Mesendoderm (in vitro differentiated cells): ENCODE results near the gene OR9A2.

ENCODE experiments used
- DNase-seq: peaks from one replicate; pipeline ENCODE4 v3.0.0; 2013
- H2AK5ac ChIP-seq: 2 replicates; pipeline ENCODE4 v1.6.1; 2013; ENCODE audit warnings: low read length, inconsistent platforms
- H2BK120ac ChIP-seq: 2 replicates; pipeline ENCODE4 v1.6.1; 2013; ENCODE audit warnings: low read depth, mild to moderate bottlenecking, low read length, moderate library complexity, mixed read lengths
- H2BK15ac ChIP-seq: replicated peaks from 2 replicates; pipeline ENCODE4 v1.6.1; 2013; ENCODE audit warnings: low read depth, mild to moderate bottlenecking, moderate library complexity
- H2BK5ac ChIP-seq: 2 replicates; pipeline ENCODE4 v1.6.1; 2013; ENCODE audit warnings: low read length, inconsistent platforms
- H3K18ac ChIP-seq: 2 replicates; pipeline ENCODE4 v1.6.1; 2013; ENCODE audit warnings: mild to moderate bottlenecking, low read length, mixed read lengths
- H3K23ac ChIP-seq: one replicate; pipeline ENCODE4 v1.6.1; 2013; ENCODE audit warnings: low read length
- H3K27ac ChIP-seq: 2 replicates; pipeline ENCODE4 v1.5.1; 2013; ENCODE audit warnings: low read depth, mild to moderate bottlenecking, inconsistent platforms, low read length, moderate library complexity
- H3K27me3 ChIP-seq: 2 replicates; pipeline ENCODE4 v1.6.1; 2013; ENCODE audit warnings: low read length, control low read depth, mild to moderate bottlenecking, inconsistent platforms; ENCODE audit not compliant: insufficient read depth, poor library complexity
- H3K36me3 ChIP-seq: 2 replicates; pipeline ENCODE4 v1.6.1; 2013; ENCODE audit warnings: low read length, inconsistent platforms; ENCODE audit not compliant: control insufficient read depth, insufficient read depth
- H3K4ac ChIP-seq: one replicate; pipeline ENCODE4 v1.6.1; 2013; ENCODE audit warnings: low read depth, mild to moderate bottlenecking, low read length, moderate library complexity
- H3K4me1 ChIP-seq: 2 replicates; pipeline ENCODE4 v1.6.1; 2013; ENCODE audit warnings: low read depth, low read length, inconsistent platforms; ENCODE audit not compliant: control insufficient read depth
- H3K4me2 ChIP-seq: 2 replicates; pipeline ENCODE4 v1.6.1; 2013; ENCODE audit warnings: low read length
- H3K4me3 ChIP-seq: 2 replicates; pipeline ENCODE4 v1.5.1; 2013; ENCODE audit warnings: mild to moderate bottlenecking, low read length
- H3K56ac ChIP-seq: one replicate; pipeline ENCODE4 v1.6.1; 2013; ENCODE audit warnings: low read length
- H3K79me1 ChIP-seq: 2 replicates; pipeline ENCODE4 v1.6.1; 2013; ENCODE audit warnings: low read length, inconsistent platforms
- H3K79me2 ChIP-seq: 2 replicates; pipeline ENCODE4 v1.6.1; 2013; ENCODE audit warnings: mild to moderate bottlenecking, low read length; ENCODE audit not compliant: control insufficient read depth, insufficient read depth
- H3K9ac ChIP-seq: 2 replicates; pipeline ENCODE4 v1.6.1; 2013; ENCODE audit warnings: low read length, inconsistent platforms
- H4K5ac ChIP-seq: one replicate; pipeline ENCODE4 v1.6.1; 2013; ENCODE audit warnings: low read length
- H4K8ac ChIP-seq: one replicate; pipeline ENCODE4 v1.6.1; 2013; ENCODE audit warnings: low read depth, mild to moderate bottlenecking, control low read depth, low read length, moderate library complexity
- WGBS: extraction: QIAGEN DNeasy Blood & Tissue Kit; methylation state at CpG from one replicate; pipeline ENCODE4 v1.1.7; 2013; ENCODE audit warnings: low lambda C conversion rate, missing lambda C conversion rate; ENCODE audit not compliant: insufficient coverage; ENCODE audit errors: extremely low coverage; 5-methylcytosine and 5-hydroxymethylcytosine counted together

OR9A2 gene

GRCh38 chr7:143047326-143047725 is 20.4 kb upstream of the OR9A2 start:
- no peak overlapping the region for H2BK120ac ChIP-seq
- no peak overlapping the region for H3K4me2 ChIP-seq
- H2BK15ac ChIP-seq: no peak overlapping the region
- H2BK5ac ChIP-seq: no peak overlapping the region
- no peak overlapping the region for H3K4ac ChIP-seq
- no peak overlapping the region for H3K4me3 ChIP-seq
- no peaks in the 10 kb centered on the region for H3K27me3 ChIP-seq
- WGBS: no CpG with 5 or more reads among the region's 2 CpGs
- no peak overlapping the region for H3K56ac ChIP-seq
- no peak overlapping the region for H2AK5ac ChIP-seq
- H3K23ac ChIP-seq: no peak overlapping the region
- H3K18ac ChIP-seq: no peak overlapping the region
- H3K79me1 ChIP-seq: no peaks in the 10 kb centered on the region
- H3K36me3 ChIP-seq: no peaks in the 10 kb centered on the region
- no peak overlapping the region for H4K5ac ChIP-seq
- H3K9ac ChIP-seq: no peak overlapping the region
- no peaks in the 10 kb centered on the region for H3K79me2 ChIP-seq
- peaks cover 5% of the 10 kb centered on the region for H3K4me1 ChIP-seq
- no peak overlapping the region for H3K27ac ChIP-seq
- DNase-seq: no peak
- H4K8ac ChIP-seq: no peak overlapping the region

- Histone ChIP-seq H3K36me3 (no peaks in the 10 kb centered on the region), H3K4ac (no peak overlapping the region), H2BK5ac (no peak overlapping the region), H3K18ac (no peak overlapping the region), H3K23ac (no peak overlapping the region), H3K4me1 (peaks cover 11% of the 10 kb centered on the region), H3K79me2 (no peaks in the 10 kb centered on the region), H3K4me3 (no peak overlapping the region), H3K27me3 (no peaks in the 10 kb centered on the region), H3K27ac (no peak overlapping the region), H2AK5ac (no peak overlapping the region), H3K4me2 (no peak overlapping the region), H3K9ac (no peak overlapping the region), H4K5ac (no peak overlapping the region), H3K56ac (no peak overlapping the region), H4K8ac (no peak overlapping the region), H3K79me1 (no peaks in the 10 kb centered on the region), H2BK120ac (no peak overlapping the region), H2BK15ac (no peak overlapping the region)
- no peak for DNase-seq
- no CpG with 5 or more reads among the region's 3 CpGs for WGBS
Observed at GRCh38 chr7:143046426-143046851, 19.5 kb upstream of the OR9A2 start.

DNA sequence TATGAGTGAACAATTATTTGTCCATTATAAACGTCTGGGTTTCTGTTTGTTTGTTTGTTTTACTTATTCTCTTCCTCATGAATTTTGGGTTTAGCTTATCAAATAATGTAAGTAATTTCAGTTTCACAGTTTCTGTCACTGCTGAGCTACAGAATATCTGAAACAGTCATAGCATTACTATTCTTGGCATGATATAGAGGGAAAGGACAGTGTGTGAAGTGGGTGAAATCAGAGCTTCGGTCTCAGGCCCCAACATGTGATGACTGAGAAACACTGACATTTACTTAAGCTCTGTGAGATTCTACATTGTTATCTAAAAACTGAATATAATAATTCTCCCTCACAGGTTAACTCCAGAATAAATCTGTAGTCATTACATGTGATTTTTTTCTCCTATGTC is 16.5 kb upstream of the OR9A2 start:
- H3K36me3 ChIP-seq: no peaks in the 10 kb centered on the region
- H2BK5ac ChIP-seq: no peak overlapping the region
- no peak for DNase-seq
- H2BK120ac ChIP-seq: no peak overlapping the region
- no peak overlapping the region for H3K9ac ChIP-seq
- peaks cover 11% of the 10 kb centered on the region for H3K4me1 ChIP-seq
- H2BK15ac ChIP-seq: no peak overlapping the region
- no peak overlapping the region for H2AK5ac ChIP-seq
- H3K23ac ChIP-seq: no peak overlapping the region
- H4K5ac ChIP-seq: no peak overlapping the region
- WGBS: no CpG with 5 or more reads among the region's 2 CpGs
- H3K4me2 ChIP-seq: no peak overlapping the region
- no peak overlapping the region for H3K4ac ChIP-seq
- H3K56ac ChIP-seq: no peak overlapping the region
- H3K79me2 ChIP-seq: no peaks in the 10 kb centered on the region
- no peak overlapping the region for H3K18ac ChIP-seq
- no peaks in the 10 kb centered on the region for H3K79me1 ChIP-seq
- H3K4me3 ChIP-seq: no peak overlapping the region
- no peaks in the 10 kb centered on the region for H3K27me3 ChIP-seq
- H3K27ac ChIP-seq: no peak overlapping the region
- H4K8ac ChIP-seq: no peak overlapping the region

DNA sequence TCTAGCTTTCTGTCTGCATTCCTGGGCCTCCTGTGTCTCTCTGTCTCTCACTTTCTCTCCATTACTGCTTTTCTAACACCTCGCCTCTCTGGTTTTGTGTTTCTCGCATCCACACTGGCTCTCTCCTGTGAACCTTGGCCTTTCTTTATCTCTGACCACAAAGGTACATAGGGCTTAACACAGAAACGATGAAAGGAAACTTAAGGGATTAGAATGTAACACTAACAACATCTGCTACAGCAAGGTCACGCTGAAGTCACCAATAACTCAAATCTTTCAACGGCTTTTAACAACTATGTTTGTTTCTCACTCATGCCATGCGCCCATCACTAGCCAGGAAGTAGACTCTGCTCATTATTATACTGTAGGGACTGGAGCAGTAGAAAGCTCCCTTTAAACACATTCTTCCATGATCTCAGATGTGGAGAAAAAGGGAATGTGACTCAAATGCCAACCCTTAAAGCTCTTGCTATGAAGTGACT is 15.9 kb upstream of the OR9A2 start:
- Histone ChIP-seq H2BK120ac (no peak overlapping the region), H3K56ac (no peak overlapping the region), H2BK5ac (no peak overlapping the region), H4K8ac (no peak overlapping the region), H3K79me2 (no peaks in the 10 kb centered on the region), H2AK5ac (no peak overlapping the region), H3K4ac (no peak overlapping the region), H3K23ac (no peak overlapping the region), H2BK15ac (no peak overlapping the region), H4K5ac (no peak overlapping the region), H3K9ac (no peak overlapping the region), H3K18ac (peak overlapping the region; percentile 22), H3K27me3 (no peaks in the 10 kb centered on the region), H3K4me1 (peaks cover 11% of the 10 kb centered on the region), H3K36me3 (no peaks in the 10 kb centered on the region), H3K4me3 (no peak overlapping the region), H3K79me1 (no peaks in the 10 kb centered on the region), H3K27ac (no peak overlapping the region), H3K4me2 (no peak overlapping the region)
- DNase-seq: peak; percentile 95
- no CpG with 5 or more reads among the region's 6 CpGs for WGBS

DNA sequence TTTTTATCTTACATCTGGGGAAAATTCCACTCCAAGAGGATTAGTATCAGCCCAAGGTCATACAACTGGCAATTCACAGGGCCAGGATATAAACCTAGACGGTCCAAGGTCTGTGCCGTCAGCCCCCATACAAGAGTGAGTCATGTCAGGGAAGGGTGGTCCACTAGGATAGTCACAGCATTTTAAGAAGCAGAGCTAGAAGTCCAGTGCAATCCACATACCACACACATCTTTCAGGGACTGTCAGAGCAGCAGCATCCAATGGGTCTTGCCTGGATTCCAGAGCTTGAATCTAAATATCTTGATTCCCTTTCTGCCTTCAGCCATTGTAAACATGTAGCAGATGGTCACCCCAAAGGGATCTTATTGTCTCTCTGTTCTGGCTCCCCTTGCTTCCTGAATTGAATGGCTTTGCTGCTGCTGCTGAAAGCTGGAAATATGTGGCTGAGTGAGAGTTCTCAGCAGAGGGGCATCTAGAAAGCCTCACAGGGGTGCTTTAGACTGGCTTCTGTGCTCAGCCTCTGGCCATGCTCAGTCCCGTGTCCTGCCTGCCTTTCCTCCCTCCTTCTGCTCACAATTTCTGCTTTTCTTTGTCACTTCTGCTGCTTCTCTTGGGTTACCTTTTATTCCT is 15.3 kb upstream of the OR9A2 start:
- peak; percentile 73 for DNase-seq
- Histone ChIP-seq H3K56ac (peak overlapping the region; percentile 66), H3K79me1 (no peaks in the 10 kb centered on the region), H3K23ac (peak overlapping the region; percentile 37), H3K36me3 (no peaks in the 10 kb centered on the region), H3K79me2 (no peaks in the 10 kb centered on the region), H3K27ac (peak overlapping the region; percentile 60), H3K4me1 (peaks cover 11% of the 10 kb centered on the region), H3K4me2 (no peak overlapping the region), H2BK120ac (no peak overlapping the region), H2BK5ac (peak overlapping the region; percentile 84), H3K18ac (peak overlapping the region; percentile 22), H4K8ac (no peak overlapping the region), H4K5ac (no peak overlapping the region), H3K27me3 (no peaks in the 10 kb centered on the region), H3K4ac (no peak overlapping the region), H2BK15ac (no peak overlapping the region), H3K4me3 (no peak overlapping the region), H3K9ac (peak overlapping the region; percentile 27), H2AK5ac (no peak overlapping the region)
- no CpG with 5 or more reads among the region's 3 CpGs for WGBS

DNA sequence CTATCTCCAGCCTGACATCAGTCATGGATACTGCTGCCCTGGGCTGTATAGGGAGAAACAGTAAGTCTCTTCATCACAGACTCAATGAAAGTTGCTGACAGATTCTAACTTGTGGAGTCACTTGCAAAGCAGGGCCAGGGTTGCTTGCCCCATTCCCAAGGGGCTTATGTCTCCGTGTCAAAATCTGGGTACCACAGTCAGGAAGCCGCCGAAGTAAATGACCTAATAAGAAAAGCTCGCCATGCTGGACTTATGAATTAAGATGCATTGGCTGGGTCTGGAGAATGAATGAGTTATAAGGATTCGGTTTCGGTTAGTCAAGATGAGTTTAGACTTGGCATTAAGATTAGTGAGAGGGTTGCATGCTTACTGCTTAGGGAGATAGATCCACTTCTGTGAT is 14.4 kb upstream of the OR9A2 start:
- no peak overlapping the region for H3K27ac ChIP-seq
- H2BK5ac ChIP-seq: no peak overlapping the region
- no peak overlapping the region for H3K4me2 ChIP-seq
- no peaks in the 10 kb centered on the region for H3K36me3 ChIP-seq
- H3K23ac ChIP-seq: no peak overlapping the region
- no peak overlapping the region for H2BK15ac ChIP-seq
- H3K4me1 ChIP-seq: peaks cover 11% of the 10 kb centered on the region
- no peak overlapping the region for H4K5ac ChIP-seq
- H3K56ac ChIP-seq: no peak overlapping the region
- DNase-seq: no peak
- H4K8ac ChIP-seq: no peak overlapping the region
- no peaks in the 10 kb centered on the region for H3K27me3 ChIP-seq
- no peaks in the 10 kb centered on the region for H3K79me1 ChIP-seq
- H2AK5ac ChIP-seq: no peak overlapping the region
- H3K4me3 ChIP-seq: no peak overlapping the region
- H3K4ac ChIP-seq: no peak overlapping the region
- no peak overlapping the region for H3K18ac ChIP-seq
- no CpG with 5 or more reads among the region's 6 CpGs for WGBS
- H3K79me2 ChIP-seq: no peaks in the 10 kb centered on the region
- no peak overlapping the region for H3K9ac ChIP-seq
- no peak overlapping the region for H2BK120ac ChIP-seq
